Measurements from ENCODE around the gene ATF2.

DNA sequence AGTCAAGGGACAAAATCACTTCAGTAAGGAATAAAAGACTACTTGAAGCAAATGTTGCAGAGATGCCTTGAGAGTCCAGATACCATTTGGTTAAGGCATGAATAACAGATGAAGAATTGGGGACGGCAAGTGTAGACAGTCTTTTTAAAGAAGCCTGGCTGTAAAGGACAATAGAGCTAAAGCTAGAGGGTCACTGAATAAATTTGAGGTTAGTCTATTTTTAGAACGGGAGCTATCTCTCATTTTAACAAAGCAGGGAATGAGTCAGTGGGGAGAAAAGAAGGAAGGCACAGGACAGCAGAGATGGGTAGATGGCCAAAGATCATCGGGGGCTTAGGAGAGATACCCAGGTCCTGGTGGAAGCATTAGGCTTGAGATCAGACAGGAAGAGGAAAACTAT, 132.2 kb downstream of the ATF2 start:
- TF ChIP-seq EP300 (IDR thresholded peaks at IDR 0.05) (no peak), POLR2A (IDR thresholded peaks at IDR 0.05) (no peak)
- TF ChIP-seq, protein P1, sequence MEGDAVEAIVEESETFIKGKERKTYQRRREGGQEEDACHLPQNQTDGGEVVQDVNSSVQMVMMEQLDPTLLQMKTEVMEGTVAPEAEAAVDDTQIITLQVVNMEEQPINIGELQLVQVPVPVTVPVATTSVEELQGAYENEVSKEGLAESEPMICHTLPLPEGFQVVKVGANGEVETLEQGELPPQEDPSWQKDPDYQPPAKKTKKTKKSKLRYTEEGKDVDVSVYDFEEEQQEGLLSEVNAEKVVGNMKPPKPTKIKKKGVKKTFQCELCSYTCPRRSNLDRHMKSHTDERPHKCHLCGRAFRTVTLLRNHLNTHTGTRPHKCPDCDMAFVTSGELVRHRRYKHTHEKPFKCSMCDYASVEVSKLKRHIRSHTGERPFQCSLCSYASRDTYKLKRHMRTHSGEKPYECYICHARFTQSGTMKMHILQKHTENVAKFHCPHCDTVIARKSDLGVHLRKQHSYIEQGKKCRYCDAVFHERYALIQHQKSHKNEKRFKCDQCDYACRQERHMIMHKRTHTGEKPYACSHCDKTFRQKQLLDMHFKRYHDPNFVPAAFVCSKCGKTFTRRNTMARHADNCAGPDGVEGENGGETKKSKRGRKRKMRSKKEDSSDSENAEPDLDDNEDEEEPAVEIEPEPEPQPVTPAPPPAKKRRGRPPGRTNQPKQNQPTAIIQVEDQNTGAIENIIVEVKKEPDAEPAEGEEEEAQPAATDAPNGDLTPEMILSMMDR (IDR thresholded peaks at IDR 0.05) = no peak

All from upper lobe of left lung (tissue), 4 donors.